SU-DHL-6 (cell line): ENCODE data around the gene ORAI2.

Experiments
- EZH2phosphoT487 ChIP-seq: fragments of 200-600 bp; sonication (generic), shearing (Covaris generic); conservative IDR thresholded peaks from 2 replicates; pipeline ENCODE4 v1.6.1; 2018; ENCODE audit warnings: mild to moderate bottlenecking, antibody characterized with exemption, low read length, moderate library complexity, mixed read lengths
- TF ChIP-seq, protein P1 (sequence below): fragments of 200-600 bp; sonication (generic); IDR thresholded peaks from one replicate; pipeline ENCODE4 v1.5.1; 2017; ENCODE audit warnings: antibody characterized with exemption, mild to moderate bottlenecking, low read length, moderate library complexity; ENCODE audit not compliant: insufficient read depth, poor library complexity, severe bottlenecking

DNA sequence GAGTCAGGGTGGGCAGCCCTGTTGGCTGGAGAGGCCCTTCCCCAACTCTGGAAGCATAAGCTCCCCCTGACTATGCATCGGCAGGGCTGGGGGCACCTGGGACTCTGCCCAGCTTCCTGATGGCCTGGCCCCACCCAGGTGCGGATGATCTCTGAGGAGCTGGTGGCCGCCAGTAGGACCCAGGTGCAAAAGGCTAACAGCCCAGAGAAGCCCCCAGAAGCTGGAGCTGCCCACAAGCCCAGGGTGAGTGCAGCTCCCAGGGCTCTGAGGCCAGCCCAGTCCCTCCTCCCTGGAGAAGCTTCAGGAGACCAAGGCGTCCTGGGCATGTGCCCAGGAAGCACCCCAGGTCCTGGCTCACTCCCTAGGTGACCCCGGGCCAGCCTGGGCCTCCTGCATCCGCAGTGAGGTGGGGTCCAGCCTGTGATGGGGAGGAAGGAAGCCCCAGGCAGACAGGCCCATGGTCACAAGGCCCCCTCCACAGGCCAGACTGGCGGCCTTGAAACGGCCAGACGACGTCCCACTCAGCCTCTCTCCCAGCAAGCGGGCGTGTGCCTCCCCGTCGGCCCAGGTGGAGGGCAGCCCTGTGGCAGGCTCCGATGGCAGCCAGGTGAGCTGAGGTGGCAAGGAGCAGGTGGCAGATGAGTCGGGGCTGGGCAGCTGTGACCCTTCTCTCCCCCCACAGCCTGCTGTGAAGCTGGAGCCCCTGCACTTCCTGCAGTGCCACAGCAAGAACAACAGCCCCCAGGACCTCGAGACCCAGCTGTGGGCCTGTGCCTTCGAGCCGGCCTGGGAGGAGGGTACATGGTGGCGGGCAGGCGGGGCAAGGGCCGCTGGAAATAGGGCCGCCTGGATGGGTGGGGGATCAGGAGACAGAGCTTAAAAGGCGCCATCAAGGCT lies 34.5 kb downstream of the ORAI2 start:
- TF ChIP-seq EZH2phosphoT487 = no peak
- TF ChIP-seq, protein P1, sequence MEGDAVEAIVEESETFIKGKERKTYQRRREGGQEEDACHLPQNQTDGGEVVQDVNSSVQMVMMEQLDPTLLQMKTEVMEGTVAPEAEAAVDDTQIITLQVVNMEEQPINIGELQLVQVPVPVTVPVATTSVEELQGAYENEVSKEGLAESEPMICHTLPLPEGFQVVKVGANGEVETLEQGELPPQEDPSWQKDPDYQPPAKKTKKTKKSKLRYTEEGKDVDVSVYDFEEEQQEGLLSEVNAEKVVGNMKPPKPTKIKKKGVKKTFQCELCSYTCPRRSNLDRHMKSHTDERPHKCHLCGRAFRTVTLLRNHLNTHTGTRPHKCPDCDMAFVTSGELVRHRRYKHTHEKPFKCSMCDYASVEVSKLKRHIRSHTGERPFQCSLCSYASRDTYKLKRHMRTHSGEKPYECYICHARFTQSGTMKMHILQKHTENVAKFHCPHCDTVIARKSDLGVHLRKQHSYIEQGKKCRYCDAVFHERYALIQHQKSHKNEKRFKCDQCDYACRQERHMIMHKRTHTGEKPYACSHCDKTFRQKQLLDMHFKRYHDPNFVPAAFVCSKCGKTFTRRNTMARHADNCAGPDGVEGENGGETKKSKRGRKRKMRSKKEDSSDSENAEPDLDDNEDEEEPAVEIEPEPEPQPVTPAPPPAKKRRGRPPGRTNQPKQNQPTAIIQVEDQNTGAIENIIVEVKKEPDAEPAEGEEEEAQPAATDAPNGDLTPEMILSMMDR = no peak
